Choroid plexus epithelial cell (primary cell): ENCODE data around the gene ZNF81.
"Not testable (repeated sequence)": the region's sequence is repeated elsewhere in the genome, so short reads cannot be mapped to it uniquely, and the experiment has no call there.

Experiments
- DNase-seq: peaks from one replicate; pipeline ENCODE4 v3.0.0-alpha.2; 2010; ENCODE audit warnings: low read depth
- H3K4me3 ChIP-seq: 2 replicates; pipeline ENCODE4 v1.5.1; 2011; ENCODE audit warnings: low read depth, mild to moderate bottlenecking, control low read depth, low read length, moderate library complexity
- TF ChIP-seq, protein P1 (sequence below): conservative IDR thresholded peaks from 2 replicates; pipeline ENCODE4 v1.5.1; 2011; ENCODE audit warnings: low read depth, mild to moderate bottlenecking, control low read depth, inconsistent platforms, low read length, moderate library complexity

ZNF81 gene

DNA sequence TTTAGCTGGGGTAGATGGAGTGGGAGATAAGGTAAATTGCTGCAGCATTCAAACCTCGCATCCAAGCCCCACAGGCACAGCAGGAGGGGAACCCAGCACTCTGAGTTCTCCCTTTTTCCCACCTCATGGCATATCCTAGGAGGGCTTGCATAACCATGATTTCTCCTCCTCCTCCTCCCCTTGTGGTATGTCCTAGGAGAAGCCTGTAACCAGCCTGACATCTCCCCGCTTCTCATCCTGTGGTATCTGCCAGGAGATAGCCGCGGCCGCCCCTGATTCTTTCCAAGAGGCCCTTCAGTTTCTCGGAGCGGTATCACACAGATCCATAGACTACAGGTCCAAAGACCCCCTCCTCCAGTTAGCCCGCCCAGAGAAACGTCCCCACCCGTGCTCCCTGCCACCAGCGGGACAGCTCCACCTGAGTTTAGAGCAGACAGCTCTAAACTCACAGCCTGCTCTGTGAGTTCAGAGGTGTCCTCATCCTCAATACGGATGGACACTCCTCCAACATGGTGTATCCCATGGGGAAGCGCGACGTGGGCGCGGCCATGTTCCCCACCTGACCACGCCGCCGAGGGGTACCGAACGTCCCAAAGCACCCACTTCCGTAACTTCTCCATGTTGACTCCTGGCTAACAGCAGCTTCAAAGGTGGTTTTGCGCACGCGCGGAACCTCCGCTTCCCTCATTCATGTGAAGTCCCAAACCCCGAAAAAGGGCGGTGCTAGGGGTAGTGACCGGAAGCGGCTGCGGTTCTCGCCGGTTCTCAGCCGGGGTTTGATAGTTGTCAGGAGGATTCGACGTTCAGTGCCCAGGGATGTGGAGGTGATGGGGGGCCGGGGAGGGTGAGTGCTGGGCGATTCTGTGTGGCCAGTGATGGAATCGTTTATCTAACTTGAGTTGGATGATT is at the start of gene ZNF81:
Gene ZNF81, plus strand, starts transcription at position 739 of the 909 bp plus-strand sequence. CDS start 9,366 bp downstream, outside the sequence.
- TF ChIP-seq, protein P1, sequence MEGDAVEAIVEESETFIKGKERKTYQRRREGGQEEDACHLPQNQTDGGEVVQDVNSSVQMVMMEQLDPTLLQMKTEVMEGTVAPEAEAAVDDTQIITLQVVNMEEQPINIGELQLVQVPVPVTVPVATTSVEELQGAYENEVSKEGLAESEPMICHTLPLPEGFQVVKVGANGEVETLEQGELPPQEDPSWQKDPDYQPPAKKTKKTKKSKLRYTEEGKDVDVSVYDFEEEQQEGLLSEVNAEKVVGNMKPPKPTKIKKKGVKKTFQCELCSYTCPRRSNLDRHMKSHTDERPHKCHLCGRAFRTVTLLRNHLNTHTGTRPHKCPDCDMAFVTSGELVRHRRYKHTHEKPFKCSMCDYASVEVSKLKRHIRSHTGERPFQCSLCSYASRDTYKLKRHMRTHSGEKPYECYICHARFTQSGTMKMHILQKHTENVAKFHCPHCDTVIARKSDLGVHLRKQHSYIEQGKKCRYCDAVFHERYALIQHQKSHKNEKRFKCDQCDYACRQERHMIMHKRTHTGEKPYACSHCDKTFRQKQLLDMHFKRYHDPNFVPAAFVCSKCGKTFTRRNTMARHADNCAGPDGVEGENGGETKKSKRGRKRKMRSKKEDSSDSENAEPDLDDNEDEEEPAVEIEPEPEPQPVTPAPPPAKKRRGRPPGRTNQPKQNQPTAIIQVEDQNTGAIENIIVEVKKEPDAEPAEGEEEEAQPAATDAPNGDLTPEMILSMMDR = no peak
- peak; percentile 98 for DNase-seq
- H3K4me3 ChIP-seq = peak within 1 kb of the TSS; percentile 68

DNA sequence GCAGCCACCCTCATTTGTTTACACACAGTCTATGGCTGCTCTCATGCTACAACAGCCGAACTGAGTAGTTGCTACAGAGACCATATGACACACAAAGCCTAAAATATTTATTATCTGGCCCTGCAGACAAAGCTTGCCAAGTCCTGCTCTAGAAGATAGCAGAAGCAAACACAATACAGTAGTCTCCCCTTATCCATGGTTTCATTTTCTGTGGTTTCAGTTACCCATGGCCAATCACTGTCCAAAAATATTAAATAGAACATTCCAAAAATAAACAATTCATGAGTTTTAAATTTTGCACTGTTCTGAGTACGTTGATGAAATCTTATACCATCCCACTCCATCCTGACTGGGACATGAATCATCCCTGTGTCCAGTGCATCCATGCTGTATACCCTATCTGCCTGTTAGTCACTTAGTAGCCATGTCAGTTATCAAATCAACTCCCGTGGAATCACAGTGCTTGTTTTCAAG is 40.2 kb upstream of the ZNF81 start:
- no peak overlapping the region for H3K4me3 ChIP-seq
- DNase-seq = peak; percentile 70

DNA sequence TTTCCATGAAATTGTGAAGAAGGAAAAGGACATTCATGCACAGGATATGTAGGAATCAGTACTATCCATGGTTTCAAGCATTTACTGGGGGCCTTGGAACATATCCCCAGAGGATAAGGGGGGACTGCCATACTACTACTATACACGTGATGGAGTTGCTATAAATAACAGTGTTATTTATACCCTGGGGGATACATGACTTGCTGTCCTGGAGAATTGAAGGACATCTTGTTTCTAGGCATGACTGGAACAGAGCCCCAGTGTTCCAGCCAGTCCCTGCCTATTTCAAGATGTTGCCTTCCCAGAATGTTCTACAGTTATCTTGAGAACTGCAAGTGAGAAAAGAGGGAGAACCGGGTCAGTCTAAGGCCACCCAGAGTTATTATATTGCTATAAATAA is 39.6 kb upstream of the ZNF81 start:
- TF ChIP-seq, protein P1 = no peak
- no peak overlapping the region for H3K4me3 ChIP-seq
- DNase-seq = no peak

More for the DNA sequence above, 40.2 kb upstream of the ZNF81 start:
- TF ChIP-seq, protein P1 = no peak

DNA sequence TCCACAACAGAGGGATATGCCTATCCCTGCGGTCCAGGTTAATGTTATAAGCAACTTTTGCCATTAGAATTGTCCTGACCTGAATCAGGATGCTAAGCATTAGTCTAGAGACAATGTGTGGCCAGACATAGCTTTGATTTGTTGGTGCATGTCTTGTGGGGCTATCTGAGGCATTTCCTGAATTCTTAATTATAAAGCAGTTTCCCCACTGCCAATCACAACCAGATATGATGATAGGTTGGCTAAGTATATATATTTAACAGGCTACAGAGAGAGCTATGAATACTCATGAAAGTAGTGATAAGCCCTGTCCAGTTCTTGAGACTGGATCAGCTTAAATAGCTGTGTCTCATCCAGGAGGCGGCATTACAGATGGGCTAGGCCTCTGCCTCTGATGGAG is 37.8 kb upstream of the ZNF81 start:
- no peak overlapping the region for H3K4me3 ChIP-seq
- DNase-seq = no peak
- TF ChIP-seq, protein P1 = no peak

DNA sequence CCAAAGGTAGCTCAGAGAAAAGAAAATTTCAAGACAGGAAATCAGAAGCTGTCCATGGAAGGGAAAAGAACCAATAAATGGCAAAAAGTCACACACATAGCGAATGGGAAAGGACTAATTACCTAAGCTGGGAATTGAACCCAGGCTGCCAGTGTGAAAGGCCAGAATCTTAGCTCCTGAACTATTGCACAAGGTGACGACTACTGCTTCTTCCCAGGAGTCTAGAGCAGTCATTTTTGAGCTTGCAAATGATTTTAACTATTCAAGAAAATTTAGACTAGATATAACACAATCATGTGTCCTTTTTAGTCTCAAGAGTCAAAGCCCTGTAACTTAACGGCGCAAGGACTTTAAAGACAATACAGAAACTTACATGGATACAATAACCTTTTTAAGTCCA is 34.1 kb upstream of the ZNF81 start:
- peak; percentile 44 for DNase-seq

DNA sequence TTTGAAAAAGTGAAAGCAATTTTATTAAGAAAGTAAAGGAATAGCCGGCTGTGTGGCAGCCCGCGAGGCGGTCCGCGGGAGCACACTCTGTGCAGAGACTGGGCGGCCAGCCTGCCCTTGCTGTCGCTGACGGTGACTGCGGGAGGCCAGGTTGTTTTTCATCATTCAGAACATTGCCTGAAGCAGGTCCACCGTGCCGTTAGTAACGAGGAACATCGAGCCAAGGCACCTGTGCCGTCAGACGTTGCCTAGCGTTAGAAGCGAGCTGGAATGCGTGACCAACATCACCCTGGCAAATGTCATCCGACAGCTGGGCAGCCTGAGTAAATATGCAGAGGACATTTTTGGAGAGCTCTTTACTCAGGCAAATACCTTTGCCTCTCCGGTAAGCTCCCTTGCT is 33.6 kb upstream of the ZNF81 start:
- DNase-seq, H3K4me3 ChIP-seq: not testable (repeated sequence)

More for the DNA sequence above, 34.1 kb upstream of the ZNF81 start:
- no peak overlapping the region for H3K4me3 ChIP-seq
- TF ChIP-seq, protein P1 = no peak

DNA sequence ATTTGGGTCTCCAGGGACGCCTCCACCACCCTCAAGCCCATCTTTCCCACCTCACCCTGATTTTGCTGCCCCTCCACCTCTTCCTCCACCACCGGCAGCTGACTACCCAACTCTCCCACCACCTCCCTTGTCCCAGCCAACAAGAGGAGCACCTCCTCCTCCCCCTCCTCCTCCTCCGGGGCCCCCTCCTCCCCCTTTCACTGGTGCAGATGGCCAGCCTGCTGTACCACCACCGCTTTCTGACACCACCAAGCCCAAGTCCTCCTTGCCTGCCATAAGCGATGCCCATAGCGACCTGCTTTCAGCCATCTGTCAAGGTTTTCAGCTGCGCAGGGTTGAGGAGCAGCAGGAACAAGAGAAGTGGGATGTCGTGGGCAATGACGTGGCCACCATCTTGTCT is 32.4 kb upstream of the ZNF81 start:
- DNase-seq = no peak
- H3K4me3 ChIP-seq = no peak overlapping the region
- TF ChIP-seq, protein P1 = no peak

DNA sequence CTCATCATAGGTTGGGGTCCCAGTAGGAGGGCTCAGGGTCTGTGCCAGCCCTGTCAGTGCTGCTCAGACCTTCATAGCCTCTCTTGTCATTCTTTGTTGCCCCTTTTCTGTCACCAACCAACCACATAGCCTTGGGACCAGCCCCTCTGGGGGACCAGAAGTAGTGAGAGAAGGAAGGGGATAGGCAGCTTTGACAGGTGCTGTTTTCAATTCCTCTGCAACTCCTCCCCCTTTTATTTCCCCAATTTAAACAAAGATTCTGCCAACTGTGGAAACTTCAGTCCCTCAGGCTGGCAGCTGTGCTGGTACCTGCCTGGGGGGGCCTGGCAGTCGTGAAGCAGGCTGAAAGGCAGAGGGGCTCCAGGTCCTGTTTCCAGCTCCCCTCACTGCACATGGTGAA is 30.9 kb upstream of the ZNF81 start:
- H3K4me3 ChIP-seq, DNase-seq: not testable (repeated sequence)

DNA sequence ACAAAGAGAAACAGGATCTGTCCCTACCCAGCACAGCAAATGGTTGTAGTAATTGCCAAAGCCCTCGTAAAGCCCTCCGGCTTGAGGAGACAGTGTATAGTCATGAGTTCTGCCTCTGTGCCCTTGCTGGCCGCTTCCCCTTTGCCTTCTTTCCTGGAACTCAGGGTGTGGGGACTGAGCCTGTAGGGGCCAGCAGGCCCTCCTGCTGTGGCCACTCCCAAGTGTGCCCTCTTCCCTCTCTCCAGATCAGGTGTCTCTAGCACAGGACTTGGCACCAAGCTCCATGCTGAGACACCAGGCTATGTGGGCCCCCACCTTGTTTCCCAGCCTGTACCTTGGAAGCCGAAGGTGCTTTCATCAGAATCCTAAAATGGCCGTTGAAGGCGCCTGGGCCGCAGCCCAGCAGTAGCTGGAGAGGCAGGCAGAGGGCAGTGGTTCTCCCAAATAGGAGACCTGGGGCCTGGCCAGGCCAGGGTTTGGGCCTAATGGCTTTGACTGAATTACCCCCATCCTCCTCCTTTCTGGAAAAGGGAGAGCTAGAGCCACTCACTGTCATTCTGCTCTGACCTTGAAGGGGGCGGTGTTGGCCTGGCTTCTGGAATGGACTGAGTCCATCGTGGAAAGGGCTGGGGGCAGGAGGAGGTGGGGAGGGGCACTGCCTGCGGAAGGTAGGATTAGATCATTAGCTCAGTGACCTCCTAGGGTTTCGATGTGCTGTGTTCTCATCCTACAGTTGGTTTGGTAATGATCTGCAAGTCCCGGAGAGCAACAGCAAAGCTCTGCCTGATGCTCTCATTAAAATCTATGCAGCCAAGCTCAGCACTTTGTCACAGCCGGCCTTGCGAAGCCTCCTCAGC is 30.1 kb upstream of the ZNF81 start:
- not testable (repeated sequence) for DNase-seq, H3K4me3 ChIP-seq

DNA sequence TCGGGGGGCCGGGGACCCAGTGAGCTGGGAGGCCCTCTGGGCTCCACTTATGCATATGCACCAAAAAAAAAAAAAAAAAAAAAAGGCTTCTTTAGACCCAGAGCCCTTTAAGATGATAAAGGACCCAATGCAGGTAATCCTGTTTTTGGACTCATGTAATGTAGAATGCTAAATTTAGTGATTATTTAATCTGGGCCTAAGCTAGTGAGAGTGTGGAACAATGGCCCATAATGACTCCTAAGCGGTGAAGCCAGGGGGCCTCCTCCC is 29.5 kb upstream of the ZNF81 start:
- not testable (repeated sequence) for DNase-seq, H3K4me3 ChIP-seq
